Hepatocyte (in vitro differentiated cells): Measurements from ENCODE around the gene FBXO21. TPM values are rescaled to one million over a fixed set of nuclear protein-coding genes. Genes with fewer than 3 reads are reported as not detected.

Source experiments
- DNase-seq: peaks from one replicate; pipeline ENCODE4 v3.0.0-alpha.2; 2016; ENCODE audit warnings: low spot score
- H2AFZ ChIP-seq: fragments of 200-600 bp; sonication (generic); 2 replicates; pipeline ENCODE4 v1.6.0; 2016; ENCODE audit warnings: antibody characterized with exemption, mild to moderate bottlenecking
- H3K27ac ChIP-seq: fragments of 200-600 bp; sonication (generic); 2 replicates; pipeline ENCODE4 v1.5.1; 2016; ENCODE audit warnings: mild to moderate bottlenecking
- H3K27me3 ChIP-seq: fragments of 200-600 bp; sonication (generic); 2 replicates; pipeline ENCODE4 v1.6.1; 2016
- H3K36me3 ChIP-seq: fragments of 200-600 bp; sonication (generic); replicated peaks from 2 replicates; pipeline ENCODE4 v1.5.1; 2016; ENCODE audit warnings: low read depth; ENCODE audit not compliant: insufficient read depth
- H3K4me1 ChIP-seq: fragments of 200-600 bp; sonication (generic); 2 replicates; pipeline ENCODE4 v1.5.1; 2016; ENCODE audit warnings: mild to moderate bottlenecking, moderate library complexity; ENCODE audit not compliant: insufficient read depth
- H3K4me2 ChIP-seq: fragments of 200-600 bp; sonication (generic); 2 replicates; pipeline ENCODE4 v1.6.0; 2016
- H3K4me3 ChIP-seq: fragments of 200-600 bp; sonication (generic); 2 replicates; pipeline ENCODE4 v1.5.1; 2016; ENCODE audit warnings: mild to moderate bottlenecking
- H3K79me2 ChIP-seq: fragments of 200-600 bp; sonication (generic); 2 replicates; pipeline ENCODE4 v1.6.0; 2017; ENCODE audit warnings: mild to moderate bottlenecking
- H3K9me2 ChIP-seq: fragments of 200-600 bp; sonication (generic); replicated peaks from 2 replicates; pipeline ENCODE4 v1.6.0; 2017; ENCODE audit warnings: mild to moderate bottlenecking; ENCODE audit not compliant: insufficient read depth
- H3K9me3 ChIP-seq: fragments of 200-600 bp; sonication (generic); 2 replicates; pipeline ENCODE4 v1.5.1; 2016; ENCODE audit warnings: low read depth, mild to moderate bottlenecking
- H4K20me1 ChIP-seq: fragments of 200-600 bp; sonication (generic); 2 replicates; pipeline ENCODE4 v1.6.0; 2016; ENCODE audit warnings: mild to moderate bottlenecking; ENCODE audit not compliant: insufficient read depth, poor library complexity, severe bottlenecking
- CTCF ChIP-seq: fragments of 200-600 bp; sonication (generic); IDR thresholded peaks from 2 replicates; pipeline ENCODE4 v1.5.1; 2016; ENCODE audit warnings: antibody characterized with exemption, mild to moderate bottlenecking; ENCODE audit not compliant: poor library complexity
- EZH2 ChIP-seq: fragments of 200-600 bp; sonication (generic); IDR thresholded peaks from 2 replicates; pipeline ENCODE4 v1.6.1; 2016; ENCODE audit warnings: antibody characterized with exemption, mild to moderate bottlenecking, borderline replicate concordance
- EZH2phosphoT487 ChIP-seq: fragments of 200-600 bp; sonication (generic); IDR thresholded peaks from one replicate; pipeline ENCODE4 v1.6.1; 2018; ENCODE audit warnings: antibody characterized with exemption, mild to moderate bottlenecking, low read depth, moderate library complexity; ENCODE audit not compliant: unreplicated experiment, severe bottlenecking
- WGBS: methylation state at CpG from one replicate; pipeline ENCODE4 v1.1.6; 2016; ENCODE audit warnings: low lambda C conversion rate; ENCODE audit errors: missing lambda C conversion rate; 5-methylcytosine and 5-hydroxymethylcytosine counted together
- polyA plus RNA-seq: library from polyadenylated mRNA; unstranded; fragments of >200 nt; fragmentation: Nextera tagmentation; extraction: Ambion mirVana; gene quantifications from 2 replicates; pipeline ENCODE4 v1.2.1, GENCODE V29; 2016
- total RNA-seq: library from RNA; depleted of rRNA; stranded (reverse); fragments of >200 nt; gene quantifications from 2 replicates; pipeline ENCODE4 v1.2.3, GENCODE V29; 2014

Gene FBXO21
- total and polyA plus RNA-seq, 2 experiments from 2014 or later, result 41.9 to 68.0 TPM

GRCh38 chr12:117165342-117165741 lies 24.9 kb downstream of the FBXO21 start:
- H3K79me2 ChIP-seq, result no peaks in the 10 kb centered on the region
- no peaks in the 10 kb centered on the region for H3K9me2 ChIP-seq
- no peak overlapping the region for H3K27ac ChIP-seq
- no peaks in the 10 kb centered on the region for H3K9me3 ChIP-seq
- no peaks in the 10 kb centered on the region for H3K4me1 ChIP-seq
- H2AFZ ChIP-seq, result no peak overlapping the region
- H3K4me2 ChIP-seq, result no peak overlapping the region
- H3K4me3 ChIP-seq, result no peak overlapping the region
- H3K36me3 ChIP-seq, result no peaks in the 10 kb centered on the region
- 92% methylated on average over 5 of the region's 5 CpGs for WGBS
- H3K27me3 ChIP-seq, result no peaks in the 10 kb centered on the region
- DNase-seq, result no peak
- TF ChIP-seq EZH2 (no peak), CTCF (no peak), EZH2phosphoT487 (no peak)
- H4K20me1 ChIP-seq, result no peaks in the 10 kb centered on the region

GRCh38 chr12:117162633-117163032 lies 27.6 kb downstream of the FBXO21 start:
- no peak for DNase-seq
- H2AFZ ChIP-seq, result no peak overlapping the region
- H3K27ac ChIP-seq, result no peak overlapping the region
- 86% methylated on average over 7 of the region's 7 CpGs for whole genome bisulfite sequencing
- H3K4me2 ChIP-seq, result no peak overlapping the region
- peaks cover 2% of the 10 kb centered on the region for H3K4me1 ChIP-seq
- no peaks in the 10 kb centered on the region for H3K27me3 ChIP-seq
- no peaks in the 10 kb centered on the region for H3K36me3 ChIP-seq
- no peaks in the 10 kb centered on the region for H3K9me3 ChIP-seq
- TF ChIP-seq CTCF, result no peak
- TF ChIP-seq EZH2, result no peak
- no peak for TF ChIP-seq EZH2phosphoT487
- no peaks in the 10 kb centered on the region for H3K79me2 ChIP-seq
- H3K4me3 ChIP-seq, result no peak overlapping the region
- H4K20me1 ChIP-seq, result no peaks in the 10 kb centered on the region
- no peaks in the 10 kb centered on the region for H3K9me2 ChIP-seq

GRCh38 chr12:117162167-117162539 lies 28.1 kb downstream of the FBXO21 start:
- no peak overlapping the region for H3K27ac ChIP-seq
- TF ChIP-seq EZH2 (no peak), CTCF (no peak), EZH2phosphoT487 (no peak)
- H3K9me3 ChIP-seq, result no peaks in the 10 kb centered on the region
- 98% methylated on average over 8 of the region's 8 CpGs for WGBS
- no peak overlapping the region for H2AFZ ChIP-seq
- H3K4me1 ChIP-seq, result peaks cover 2% of the 10 kb centered on the region
- H3K79me2 ChIP-seq, result no peaks in the 10 kb centered on the region
- H3K27me3 ChIP-seq, result no peaks in the 10 kb centered on the region
- no peaks in the 10 kb centered on the region for H4K20me1 ChIP-seq
- H3K36me3 ChIP-seq, result no peaks in the 10 kb centered on the region
- H3K4me2 ChIP-seq, result no peak overlapping the region
- no peak for DNase-seq
- H3K9me2 ChIP-seq, result no peaks in the 10 kb centered on the region
- H3K4me3 ChIP-seq, result no peak overlapping the region
